Endothelial cell of umbilical vein (primary cell): ENCODE results near the gene EFHC1. TPM values are rescaled to one million over a fixed set of nuclear protein-coding genes. Genes with fewer than 3 reads are reported as not detected.

Experiments used
- BruUV-seq: library from RNA; stranded (reverse); fragments of 400-500 nt; replicated peaks from 2 replicates; lab custom pipeline; 2021; lab: Mats Ljungman, UMichigan
- CTCF ChIA-PET: fragments of 300-600, 350-600 bp; sonication (Branson Sonifier 250); formaldehyde crosslinking; loops from one replicate; lab custom pipeline; 2021; ENCODE audit warnings: antibody characterized with exemption, inconsistent platforms; lab: Charles Lee
- POLR2A ChIA-PET: fragments of 300-600, 350-600 bp; sonication (Branson Sonifier 250); formaldehyde crosslinking; loops from one replicate; lab custom pipeline; 2021; ENCODE audit warnings: antibody characterized with exemption, inconsistent platforms; lab: Charles Lee
- DNase-seq: peaks from one replicate; pipeline ENCODE4 v3.0.0-alpha.2; 2011; ENCODE audit warnings: low read depth, low spot score
- FAIRE-seq: peaks from 2 replicates; lab custom pipeline; 2011; peaks lifted over from hg19 to GRCh38; lab: Jason Lieb, UNC
- H2AFZ ChIP-seq: 2 replicates; pipeline ENCODE4 v1.6.0; 2012; ENCODE audit warnings: low read depth, low read length, control low read depth, inconsistent platforms
- H3K27ac ChIP-seq: 2 replicates; pipeline ENCODE4 v1.5.1; 2011; ENCODE audit warnings: low read depth, mild to moderate bottlenecking, control low read depth, low read length, moderate library complexity; ENCODE audit not compliant: insufficient read depth
- H3K27me3 ChIP-seq, 2 experiments: 2 replicates each; pipeline versions ENCODE4 v1.6.0 to v1.6.1; 2011; ENCODE audit warnings: low read length in 2 of 2, mixed read lengths in 1 of 2; ENCODE audit not compliant: control insufficient read depth in 2 of 2, insufficient read depth in 2 of 2
- H3K36me3 ChIP-seq, 2 experiments: 2 replicates in 1 of 2; 3 replicates in 1 of 2; pipeline ENCODE4 v1.5.1; 2011; ENCODE audit warnings: low read length in 2 of 2, mild to moderate bottlenecking in 1 of 2, moderate library complexity in 1 of 2; ENCODE audit not compliant: control insufficient read depth in 2 of 2, insufficient read depth in 2 of 2; ENCODE audit errors: extremely low read depth in 1 of 2
- H3K4me1 ChIP-seq: 3 replicates; pipeline ENCODE4 v1.5.1; 2011; ENCODE audit warnings: mild to moderate bottlenecking, low read length; ENCODE audit not compliant: control insufficient read depth, insufficient read depth; ENCODE audit errors: extremely low read depth
- H3K4me2 ChIP-seq: 2 replicates; pipeline ENCODE4 v1.6.1; 2011; ENCODE audit warnings: low read length, control low read depth, mixed read lengths; ENCODE audit not compliant: insufficient read depth
- H3K4me3 ChIP-seq, 3 experiments: fragments of 200-600 bp in 1 of 3; sonication (generic), shearing (Covaris generic) in 1 of 3; replicated peaks in 1 of 3; 2 replicates each; pipeline ENCODE4 v1.5.1; 2011 to 2016; ENCODE audit warnings: control low read depth in 3 of 3, low read length in 3 of 3, mild to moderate bottlenecking in 2 of 3, inconsistent platforms in 1 of 3, low read depth in 1 of 3, moderate library complexity in 1 of 3; ENCODE audit not compliant: insufficient read depth in 1 of 3
- H3K79me2 ChIP-seq: 2 replicates; pipeline ENCODE4 v1.6.0; 2012; ENCODE audit warnings: low read length, inconsistent platforms; ENCODE audit not compliant: control insufficient read depth, insufficient read depth
- H3K9ac ChIP-seq: replicated peaks from 2 replicates; pipeline ENCODE3; 2011; ENCODE audit warnings: low read length, control low read depth; ENCODE audit not compliant: insufficient read depth; ENCODE audit errors: extremely low read depth
- H3K9me1 ChIP-seq: replicated peaks from 3 replicates; pipeline ENCODE4 v1.6.0; 2011; ENCODE audit warnings: mild to moderate bottlenecking, low read length; ENCODE audit not compliant: control insufficient read depth, insufficient read depth; ENCODE audit errors: extremely low read depth
- H3K9me3 ChIP-seq: replicated peaks from 2 replicates; pipeline ENCODE4 v1.5.1; 2012; ENCODE audit warnings: low read length, inconsistent platforms; ENCODE audit not compliant: control insufficient read depth, insufficient read depth
- H4K20me1 ChIP-seq: replicated peaks from 2 replicates; pipeline ENCODE3; 2011; ENCODE audit warnings: mild to moderate bottlenecking, low read length; ENCODE audit not compliant: control insufficient read depth, insufficient read depth; ENCODE audit errors: extremely low read depth
- CTCF ChIP-seq, 2 donors: IDR thresholded peaks; 1 replicate in 1 of 2; 2 replicates in 1 of 2; pipeline ENCODE4 v1.5.1; 2011; ENCODE audit warnings: low read length in 2 of 2, mild to moderate bottlenecking in 2 of 2, moderate library complexity in 2 of 2, control low read depth in 1 of 2, inconsistent platforms in 1 of 2, low read depth in 1 of 2; ENCODE audit not compliant: insufficient read depth in 1 of 2; ENCODE audit errors: extremely low read depth in 1 of 2
- EZH2 ChIP-seq: IDR thresholded peaks from 2 replicates; pipeline ENCODE4 v1.6.1; 2012; ENCODE audit warnings: borderline replicate concordance, low read depth, mild to moderate bottlenecking, moderate library complexity, low read length, inconsistent platforms; ENCODE audit not compliant: severe bottlenecking
- FOS ChIP-seq: IDR thresholded peaks from 2 replicates; pipeline ENCODE4 v1.6.1; 2011; ENCODE audit warnings: mild to moderate bottlenecking, low read length, moderate library complexity, borderline replicate concordance; ENCODE audit not compliant: insufficient read depth
- GATA2 ChIP-seq: IDR thresholded peaks from 2 replicates; pipeline ENCODE4 v1.7.0; 2011; ENCODE audit warnings: low read depth, mild to moderate bottlenecking, moderate library complexity, mixed read lengths, low read length; ENCODE audit not compliant: insufficient read length, insufficient read depth
- JUN ChIP-seq: IDR thresholded peaks from 2 replicates; pipeline ENCODE4 v1.6.1; 2011; ENCODE audit warnings: borderline replicate concordance, low read depth; ENCODE audit not compliant: insufficient read length, insufficient read depth
- MAX ChIP-seq: IDR thresholded peaks from 2 replicates; pipeline ENCODE4 v1.6.1; 2011; ENCODE audit not compliant: insufficient read depth, insufficient read length
- MYC ChIP-seq: IDR thresholded peaks from one replicate; pipeline ENCODE4 v1.6.1; 2011; ENCODE audit warnings: mild to moderate bottlenecking, low read depth, low read length
- POLR2A ChIP-seq: IDR thresholded peaks from 2 replicates; pipeline ENCODE4 v1.6.1; 2012; ENCODE audit warnings: low read depth, mild to moderate bottlenecking, control low read depth, low read length
- POLR2AphosphoS5 ChIP-seq: IDR thresholded peaks from 2 replicates; pipeline ENCODE4 v1.6.1; 2012; ENCODE audit warnings: low read depth, mild to moderate bottlenecking, control low read depth, low read length, moderate library complexity; ENCODE audit not compliant: insufficient read depth
- dilution Hi-C: fragments of 300-500 bp; cut with MboI; formaldehyde crosslinking; loops from one replicate; pipeline ENCODE4 v1.15.0; 2019; ENCODE audit warnings: low sequenced_read_pairs; ENCODE audit not compliant: extremely low pct_ligation_motif_present
- intact Hi-C: fragments of 100-400 bp; cut with micrococcal nuclease; formaldehyde crosslinking; loops from one replicate; pipeline ENCODE4 v1.10.0; 2022
- polyA plus RNA-seq, 4 experiments: library from polyadenylated mRNA; depleted of rRNA in 3 of 4; stranded (reverse) in 3 of 4; unstranded in 1 of 4; fragments of >200 nt; gene quantifications; 2 replicates each; pipeline versions ENCODE4 v1.2.1 to v1.2.3, GENCODE V29; 2011 to 2012; ENCODE audit warnings: missing spikeins in 1 of 4
- total RNA-seq: library from RNA; stranded (reverse); gene quantifications from 2 replicates; pipeline ENCODE4 v1.2.3, GENCODE V29; 2021

The EFHC1 gene
- total and polyA plus RNA-seq, 2 donors (not counting 3 experiments of a cell fraction or from before 2014, with no cell fraction given) = 14.6 to 17.6 TPM

- Histone ChIP-seq H3K9ac (peak overlapping the region; percentile 50), H4K20me1 (no peaks in the 10 kb centered on the region), H3K4me3 (no peak overlapping the region), H3K4me1 (peaks cover 67% of the 10 kb centered on the region), H3K4me2 (peak overlapping the region; percentile 40), H3K9me3 (no peaks in the 10 kb centered on the region), H3K36me3 (no peaks in the 10 kb centered on the region), H3K79me2 (peaks cover 83% of the 10 kb centered on the region), H3K27ac (peak overlapping the region; percentile 82), H3K9me1 (no peaks in the 10 kb centered on the region), H3K27me3 (no peaks in the 10 kb centered on the region), H2AFZ (no peak overlapping the region)
- DNase-seq = peak; percentile 37
- dilution Hi-C loops = no loop called here
- ChIA-PET POLR2A (no interaction called here), CTCF (interaction anchor here (0.6 to 4.2 kb wide), 17 partner anchors 10 to 143 kb away, joined by 3 to 27 read pairs (median 4); partner anchors contain the start of gene TRAM2)
- TF ChIP-seq EZH2 = no peak
- TF ChIP-seq MAX = no peak
- no peak for TF ChIP-seq POLR2A
- TF ChIP-seq POLR2AphosphoS5 = no peak
- TF ChIP-seq JUN = no peak
- TF ChIP-seq CTCF (IDR thresholded peaks at IDR 0.05; ENCODE audit: extremely low read depth in 1 of 2, insufficient read depth in 1 of 2, low read depth in 1 of 2, low read length in 2 of 2) = no peak
- no peak for TF ChIP-seq GATA2
- no peak for TF ChIP-seq MYC
- TF ChIP-seq FOS = no peak
- no TSS peak for BruUV-seq
- intact Hi-C loops = loop anchor here (1.0 to 2.0 kb wide), 9 partner anchors 8 to 134 kb away; partner anchors contain the start of gene EFHC1
- no peak for FAIRE-seq
These were observed 130.7 kb downstream of the EFHC1 start for GRCh38 chr6:52550870-52551269.
